Immature natural killer cell (primary cell): ENCODE results near the gene TREM2. TPM values are rescaled to one million over a fixed set of nuclear protein-coding genes. Genes with fewer than 3 reads are reported as not detected.
"Not testable (repeated sequence)": the region's sequence is repeated elsewhere in the genome, so short reads cannot be mapped to it uniquely, and the experiment has no call there.

Experiments
- DNase-seq, 3 donors: peaks; one replicate each; pipeline ENCODE4 v3.0.0; 2022; ENCODE audit warnings: mixed read lengths in 1 of 3
- H3K27ac Mint-ChIP-seq, 6 donors: one replicate each; pipeline ENCODE4 v1.8.0; 2020; ENCODE audit warnings: mixed read lengths in 6 of 6, mild to moderate bottlenecking in 5 of 6, inconsistent platforms in 4 of 6, moderate library complexity in 3 of 6
- H3K27me3 Mint-ChIP-seq, 3 donors: one replicate each; pipeline ENCODE4 v1.8.0; 2020 to 2021; ENCODE audit warnings: low read depth in 3 of 3, mild to moderate bottlenecking in 3 of 3, mixed read lengths in 3 of 3, moderate library complexity in 3 of 3, inconsistent platforms in 1 of 3
- H3K36me3 Mint-ChIP-seq, 3 donors: one replicate each; pipeline ENCODE4 v1.8.0; 2020; ENCODE audit warnings: mixed read lengths in 3 of 3, inconsistent platforms in 2 of 3, mild to moderate bottlenecking in 2 of 3
- H3K4me1 Mint-ChIP-seq, 2 donors: one replicate each; pipeline ENCODE4 v1.8.0; 2020; ENCODE audit warnings: inconsistent platforms in 2 of 2, mild to moderate bottlenecking in 2 of 2, mixed read lengths in 2 of 2, moderate library complexity in 1 of 2
- H3K4me3 Mint-ChIP-seq, 5 donors: one replicate each; pipeline ENCODE4 v1.8.0; 2020; ENCODE audit warnings: mild to moderate bottlenecking in 5 of 5, mixed read lengths in 5 of 5, inconsistent platforms in 3 of 5, moderate library complexity in 3 of 5
- H3K9me3 Mint-ChIP-seq, 6 donors: one replicate each; pipeline ENCODE4 v1.8.0; 2020; ENCODE audit warnings: mild to moderate bottlenecking in 6 of 6, mixed read lengths in 6 of 6, inconsistent platforms in 4 of 6, moderate library complexity in 3 of 6
- polyA plus RNA-seq, 3 donors: library from polyadenylated mRNA; unstranded; fragments of 300-500 nt; fragmentation: Illumina TruSeq; gene quantifications; one replicate each; pipeline ENCODE4 v1.2.3, GENCODE V29; 2021

TREM2 gene
- polyA plus RNA-seq, 3 donors from 2014 or later: not detected

- H3K4me1 Mint-ChIP-seq: no peaks in the 10 kb centered on the region
These were observed 42.9 kb downstream of the TREM2 start for GRCh38 chr6:41120058-41120457.

GRCh38 chr6:41119508-41119907 lies 43.4 kb downstream of the TREM2 start:
- H3K9me3 Mint-ChIP-seq: no peaks in the 10 kb centered on the region
- no peak overlapping the region for H3K27ac Mint-ChIP-seq
- DNase-seq: no peak
- peaks cover 3 to 38% (median 23%) of the 10 kb centered on the region in 3 donors for H3K36me3 Mint-ChIP-seq
- no peaks in the 10 kb centered on the region for H3K27me3 Mint-ChIP-seq
- H3K4me1 Mint-ChIP-seq: no peaks in the 10 kb centered on the region
- no peak overlapping the region for H3K4me3 Mint-ChIP-seq

More at GRCh38 chr6:41120058-41120457, 42.9 kb downstream of the TREM2 start:
- Mint-ChIP-seq H3K27me3 (no peaks in the 10 kb centered on the region), H3K27ac (no peak overlapping the region), H3K4me3 (no peak overlapping the region), H3K9me3 (no peaks in the 10 kb centered on the region), H3K36me3 (peaks cover 3 to 38% (median 23%) of the 10 kb centered on the region in 3 donors)
- DNase-seq: no peak

- DNase-seq, H3K9me3 Mint-ChIP-seq, H3K27me3 Mint-ChIP-seq, H3K4me1 Mint-ChIP-seq, H3K4me3 Mint-ChIP-seq, H3K27ac Mint-ChIP-seq: not testable (repeated sequence)
- peaks cover 0 to 14% (median 11%) of the 10 kb centered on the region in 3 donors for H3K36me3 Mint-ChIP-seq
These were observed 47.9 kb downstream of the TREM2 start for GRCh38 chr6:41115027-41115426.

GRCh38 chr6:41111017-41111416 lies 51.9 kb downstream of the TREM2 start:
- Mint-ChIP-seq H3K4me3 (no peak overlapping the region), H3K9me3 (no peaks in the 10 kb centered on the region), H3K27me3 (peaks cover 0 to 4% (median 0%) of the 10 kb centered on the region in 3 donors), H3K4me1 (no peaks in the 10 kb centered on the region), H3K36me3 (peaks cover 4 to 11% (median 8%) of the 10 kb centered on the region in 3 donors), H3K27ac (no peak overlapping the region)
- DNase-seq: no peak

Other genes starting within 250 kb of the TREM2 start
- gene UNC5CL, start 123.9 kb downstream of the TREM2 start, polyA plus RNA-seq: under 1 TPM in 2 of 3 donors, not detected in 1; 0.19 to 0.45 TPM
- not detected for gene TSPO2, start 120.6 kb downstream of the TREM2 start, polyA plus RNA-seq
- under 1 TPM in 1 of 3 donors, not detected in 2; 0.50 TPM for gene APOBEC2, start 109.9 kb downstream of the TREM2 start, polyA plus RNA-seq
- 10 to 100 TPM; 32.3 to 41.9 (median 33.2) TPM for gene OARD1, start 90.8 kb downstream of the TREM2 start, polyA plus RNA-seq
- 10 to 100 TPM; 12.4 to 21.7 (median 20.5) TPM for gene NFYA, start 90.1 kb downstream of the TREM2 start, polyA plus RNA-seq
- 1 to 10 TPM in 2 of 3 donors, not detected in 1; 2.4 to 6.2 TPM for gene TREML1, start 8.8 kb downstream of the TREM2 start, polyA plus RNA-seq
- gene TREML2, start 38.0 kb upstream of the TREM2 start, polyA plus RNA-seq: 1 to 10 TPM in 1 of 3 donors, under 1 TPM in 1, not detected in 1; 0.89 to 1.2 TPM
- not detected for gene TREML4, start 65.2 kb upstream of the TREM2 start, polyA plus RNA-seq
- 1 to 10 TPM in 1 of 3 donors, not detected in 2; 2.8 TPM for gene TREM1, start 123.6 kb upstream of the TREM2 start, polyA plus RNA-seq
- under 1 TPM in 2 of 3 donors, not detected in 1; 0.91 to 0.97 TPM for gene NCR2, start 172.5 kb upstream of the TREM2 start, polyA plus RNA-seq